HG03108 (cell line): Measurements from ENCODE around the gene JPH3.

Source experiments
- ATAC-seq: cut with Tn5 transposase; IDR thresholded peaks from one replicate; pipeline ENCODE4 v1.9.1; 2021; ENCODE audit warnings: moderate library complexity; ENCODE audit not compliant: unreplicated experiment

The JPH3 gene

GRCh38 chr16:87625241-87625797, 23.0 kb downstream of the JPH3 start:
- no peak for ATAC-seq

GRCh38 chr16:87626401-87626800, 24.1 kb downstream of the JPH3 start:
- no peak for ATAC-seq

GRCh38 chr16:87626905-87627304, 24.6 kb downstream of the JPH3 start:
- ATAC-seq: no peak

- no peak for ATAC-seq
Observed at GRCh38 chr16:87627542-87628245, 25.4 kb downstream of the JPH3 start.

DNA sequence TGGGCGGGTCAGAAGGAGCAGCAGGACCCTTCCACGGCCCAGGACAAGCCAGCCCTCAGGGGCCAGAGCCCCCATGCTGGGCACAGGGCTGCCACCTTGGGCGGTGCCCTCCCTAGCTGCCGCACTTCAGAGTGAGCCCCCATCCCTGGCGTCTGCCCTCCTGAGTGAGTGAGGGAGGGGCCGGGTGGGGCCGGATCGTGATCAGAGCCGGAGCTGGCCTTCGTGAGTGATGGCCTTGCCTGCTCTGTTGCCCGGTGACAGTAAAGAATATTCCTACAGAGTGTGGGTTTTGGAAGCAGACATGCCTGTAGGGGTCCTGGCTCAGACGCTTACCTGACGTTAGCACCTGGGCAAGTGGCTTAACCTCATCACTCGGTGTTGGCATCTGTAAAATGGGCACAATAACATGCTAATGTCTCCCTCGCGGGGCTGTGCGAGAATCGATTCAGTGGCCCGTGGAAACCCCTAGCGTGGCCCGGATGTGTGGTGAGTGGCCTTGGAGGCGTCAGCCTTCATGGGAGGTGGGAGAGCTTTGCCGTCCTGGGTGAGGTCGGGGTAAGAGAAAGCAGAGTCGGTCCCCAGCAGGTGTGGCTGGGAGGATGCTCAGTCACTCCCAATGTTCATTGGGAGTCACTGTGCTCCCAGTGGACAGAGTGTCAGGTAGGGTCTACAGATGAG, 26.1 kb downstream of the JPH3 start:
- no peak for ATAC-seq

GRCh38 chr16:87628940-87629339, 26.6 kb downstream of the JPH3 start:
- ATAC-seq: no peak

DNA sequence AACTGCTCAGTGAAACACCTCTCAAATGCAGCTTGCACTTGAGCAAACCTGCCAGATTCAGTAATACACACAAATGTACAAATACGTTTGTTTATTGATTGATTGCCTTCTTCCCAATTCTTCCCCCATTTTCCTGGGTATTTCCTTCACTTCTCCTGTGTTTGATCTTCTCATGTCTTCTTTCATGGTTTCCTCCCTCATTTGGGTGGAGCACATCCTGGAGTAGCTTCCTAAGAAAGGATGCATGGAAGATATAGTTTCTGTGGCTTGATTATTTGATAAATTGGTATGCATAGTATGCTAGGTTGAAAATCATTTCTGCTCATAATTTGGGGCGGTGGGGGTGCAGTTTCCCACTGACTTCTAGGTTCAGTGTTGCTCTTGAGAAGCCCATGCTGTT, 28.8 kb downstream of the JPH3 start:
- ATAC-seq: no peak

DNA sequence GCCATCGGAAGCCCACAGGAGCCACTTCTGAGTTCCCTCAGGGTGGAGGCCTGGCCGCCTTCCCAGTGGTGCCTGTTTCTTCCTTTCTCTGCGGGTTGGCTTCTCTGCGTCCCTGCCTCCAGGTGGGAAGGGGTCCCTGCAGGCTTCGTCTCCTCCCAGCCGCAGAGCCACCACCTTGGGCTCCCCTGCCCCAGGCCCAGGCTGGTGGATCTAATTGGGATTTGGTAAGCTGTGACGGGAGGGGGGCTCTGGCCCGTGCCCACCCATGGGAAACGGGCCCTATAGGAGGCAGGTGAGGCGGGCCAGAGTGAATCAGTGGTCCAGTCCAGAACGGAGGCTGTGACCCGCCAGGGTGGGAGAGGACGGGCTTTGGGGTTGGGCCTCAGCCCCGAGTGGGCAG, 32.1 kb downstream of the JPH3 start:
- no peak for ATAC-seq

DNA sequence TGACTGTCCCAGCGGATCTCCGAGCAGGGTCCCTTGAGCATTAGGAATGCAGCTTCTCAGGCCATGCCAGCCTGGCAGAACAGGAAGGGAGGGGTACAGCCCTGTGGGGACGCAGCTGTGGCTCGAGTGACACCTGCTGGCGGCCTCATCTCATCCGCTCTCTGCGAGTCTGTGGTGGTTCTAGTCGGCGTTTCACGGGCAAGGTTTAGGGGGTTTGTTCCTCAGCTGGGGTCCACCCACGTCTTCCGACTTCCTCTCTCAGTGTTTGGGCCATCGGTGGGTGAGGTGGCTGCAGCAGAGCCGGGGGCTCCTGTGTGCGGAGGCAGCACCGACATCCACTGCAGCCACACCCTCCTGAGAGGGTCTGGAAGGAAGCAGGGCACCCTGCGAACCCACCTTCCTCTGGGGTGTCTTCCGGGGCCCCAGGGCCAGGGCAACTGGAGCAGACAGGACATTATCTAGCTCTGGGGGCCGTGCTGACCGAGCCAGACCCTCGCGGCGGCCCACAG, 33.3 kb downstream of the JPH3 start:
- no peak for ATAC-seq

DNA sequence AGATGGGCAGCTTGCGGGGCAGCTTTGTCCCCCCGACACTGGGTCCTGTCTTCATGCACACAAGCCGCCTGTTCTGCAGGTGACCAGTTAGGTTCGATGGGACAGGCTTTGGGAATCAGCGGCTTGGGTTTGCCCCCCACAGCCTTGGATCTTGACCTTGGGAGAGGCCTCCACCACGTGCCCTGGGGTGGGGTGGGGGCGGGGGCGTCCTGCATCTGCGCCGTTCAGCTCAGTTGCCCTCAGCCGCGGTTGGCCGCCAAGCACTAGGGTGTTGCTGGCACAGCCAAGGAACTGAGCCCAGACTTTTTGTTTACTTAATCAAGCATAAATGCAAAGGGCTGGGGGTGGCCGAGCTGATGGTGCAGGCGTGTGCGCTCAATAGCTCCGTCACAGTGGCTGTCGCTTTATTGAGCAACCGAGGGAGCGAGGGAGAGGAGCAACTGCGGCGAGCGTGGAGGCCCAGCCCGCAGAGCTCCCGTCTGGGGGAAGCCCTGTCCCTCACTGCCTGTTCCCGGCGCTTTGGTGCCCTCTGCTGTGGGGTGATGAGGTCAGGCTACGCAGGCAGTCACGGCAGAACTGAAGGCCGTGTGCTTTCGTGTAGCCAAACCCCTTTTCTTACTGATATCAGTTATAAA, 33.9 kb downstream of the JPH3 start:
- no peak for ATAC-seq

DNA sequence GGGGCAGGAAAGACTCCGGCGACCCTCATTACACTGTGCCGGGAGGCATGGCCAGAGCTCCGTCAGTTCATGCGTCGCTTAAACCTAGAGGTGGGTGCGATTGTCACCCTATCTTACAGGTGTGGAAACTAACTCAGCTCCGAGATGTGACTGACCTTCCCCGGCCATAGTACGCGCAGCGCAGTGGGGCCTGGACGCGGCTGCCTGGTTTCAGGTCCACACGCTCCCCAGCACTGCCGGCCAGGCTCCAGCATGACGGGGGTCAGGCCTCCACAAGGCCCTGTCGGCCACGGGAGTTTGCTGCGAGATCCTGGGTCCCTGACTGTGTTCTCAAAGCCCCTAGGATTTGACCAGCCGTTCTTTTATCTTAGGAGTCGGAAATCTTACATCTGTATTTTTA, 34.4 kb downstream of the JPH3 start:
- ATAC-seq: no peak

- no peak for ATAC-seq
Observed at GRCh38 chr16:87637357-87637756, 35.0 kb downstream of the JPH3 start.

DNA sequence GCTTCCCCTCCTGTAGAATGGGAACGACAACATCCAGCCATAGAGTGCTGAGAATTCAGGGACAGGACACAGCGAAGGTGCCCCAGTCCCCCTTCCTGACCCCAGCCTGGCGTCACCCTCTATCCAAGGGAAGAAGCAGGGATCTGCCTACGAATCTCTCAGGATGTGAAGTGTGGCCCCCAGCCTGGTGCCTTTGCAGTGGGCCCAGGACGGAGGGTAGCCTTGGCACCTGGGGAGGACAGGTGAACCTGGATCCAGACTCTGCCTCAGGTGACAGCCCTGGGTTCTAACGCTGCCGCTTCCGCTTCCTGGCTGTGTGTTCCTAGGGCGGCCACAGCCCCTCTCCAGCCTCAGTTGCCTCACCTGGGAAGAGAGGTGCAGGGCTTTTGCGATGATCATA, 36.4 kb downstream of the JPH3 start:
- no peak for ATAC-seq

DNA sequence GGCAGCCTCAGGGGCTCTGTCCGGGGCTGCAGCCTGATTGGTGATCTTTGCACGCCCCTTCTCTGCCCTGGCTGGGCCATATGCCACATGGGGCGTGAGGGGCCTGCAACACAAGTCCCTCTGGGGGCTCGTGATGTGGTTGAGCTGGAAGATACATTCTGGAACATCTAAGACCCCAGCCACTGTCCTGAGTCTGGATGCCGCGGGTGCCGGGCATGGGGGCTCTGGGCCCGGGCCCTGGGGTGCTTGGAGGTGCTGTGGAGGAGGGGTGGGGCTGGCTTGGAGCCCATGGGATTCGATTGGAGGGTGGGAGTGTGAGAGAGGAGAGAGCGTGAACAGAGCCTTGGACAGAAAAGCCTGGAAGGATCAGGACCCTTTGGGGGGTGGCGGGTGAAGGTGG, 39.4 kb downstream of the JPH3 start:
- ATAC-seq: no peak

- no peak for ATAC-seq
Observed at GRCh38 chr16:87642491-87642890, 40.2 kb downstream of the JPH3 start.

- ATAC-seq: no peak
Observed at GRCh38 chr16:87644186-87644585, 41.9 kb downstream of the JPH3 start.

GRCh38 chr16:87644596-87644995, 42.3 kb downstream of the JPH3 start:
- ATAC-seq: no peak

DNA sequence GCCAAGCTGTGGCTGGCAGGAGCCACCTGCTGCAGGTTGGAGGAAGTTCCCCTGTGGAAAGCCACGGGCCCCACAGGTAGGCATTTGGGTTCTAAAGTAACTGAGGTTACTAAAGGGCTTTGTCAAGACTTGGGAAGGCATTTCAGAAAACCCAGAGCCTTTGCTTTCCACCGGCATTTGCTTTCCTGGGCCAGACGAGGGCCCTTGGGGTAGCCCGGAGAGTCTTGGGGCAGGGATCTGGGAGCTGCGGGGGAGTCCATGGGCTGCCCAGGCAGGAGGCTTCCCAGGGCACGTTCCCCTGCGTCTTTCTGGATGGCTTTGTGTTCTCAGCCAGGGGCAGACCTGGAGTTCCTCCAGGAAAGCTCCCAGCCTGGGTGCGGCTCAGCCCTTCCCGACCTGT, 43.5 kb downstream of the JPH3 start:
- no peak for ATAC-seq

DNA sequence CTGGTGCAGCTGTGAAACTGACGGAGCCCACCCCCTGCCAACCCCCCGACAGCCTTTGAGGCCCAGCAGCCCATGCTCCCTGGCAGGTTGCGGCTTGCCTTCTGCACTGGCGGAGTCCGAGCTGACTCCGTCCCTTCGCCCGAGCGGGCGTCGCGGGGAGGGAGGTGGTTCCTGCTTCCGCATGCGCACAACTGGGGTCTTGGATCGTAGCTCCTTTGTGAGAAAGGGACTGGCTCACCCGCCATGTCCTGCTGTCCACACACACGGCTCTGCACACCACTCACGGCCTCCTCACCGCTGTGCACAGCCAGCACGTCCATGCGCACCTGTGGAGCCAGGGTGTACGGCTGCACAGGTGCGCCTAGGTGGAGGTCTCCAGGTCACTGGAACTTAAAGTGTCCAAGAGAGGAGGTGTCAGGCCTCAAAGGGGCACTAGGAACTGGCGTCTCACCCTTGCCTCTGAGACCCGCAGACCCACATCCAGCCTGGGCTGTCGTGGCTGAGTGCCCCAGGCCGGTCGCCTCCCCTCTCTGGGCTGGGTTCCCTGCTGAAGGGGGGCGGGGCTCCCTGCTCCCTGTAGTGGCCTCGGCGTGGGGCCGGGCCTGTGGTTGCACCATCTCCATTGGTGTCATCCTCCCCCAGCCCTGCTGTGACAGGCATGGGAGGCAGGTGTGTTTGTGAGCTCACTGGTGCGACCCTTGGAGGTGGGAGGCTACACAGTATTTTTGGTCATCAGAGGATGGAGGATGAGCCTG, 45.3 kb downstream of the JPH3 start:
- no peak for ATAC-seq

- no peak for ATAC-seq
Observed at GRCh38 chr16:87648236-87648635, 45.9 kb downstream of the JPH3 start.
